Psoas muscle (tissue), 8 donors: ENCODE measurements around the gene TFDP1. TPM values are rescaled to one million over a fixed set of nuclear protein-coding genes. Genes with fewer than 3 reads are reported as not detected.

Source experiments
- ATAC-seq, 4 donors: fragments of 200-7000 bp; cut with Tn5 transposase; one replicate each; pipeline ENCODE4 v1.9.1; 2020; ENCODE audit warnings: moderate library complexity in 3 of 4, mild to moderate bottlenecking in 2 of 4
- DNase-seq, 2 donors: peaks; one replicate each; pipeline ENCODE4 v3.0.0-alpha.2; 2020
- H3K27ac ChIP-seq: fragments of 200-600 bp; one replicate; pipeline ENCODE4 v1.8.0; 2022
- H3K27me3 ChIP-seq, 3 donors: fragments of 200-600 bp in 1 of 3; one replicate each; pipeline versions ENCODE4 v1.6.1 to v1.8.0; 2013 to 2022; ENCODE audit warnings: low read length in 2 of 3, mild to moderate bottlenecking in 2 of 3, moderate library complexity in 1 of 3; ENCODE audit not compliant: insufficient read depth in 3 of 3
- H3K36me3 ChIP-seq, 2 donors: fragments of 200-600 bp in 1 of 2; one replicate each; pipeline versions ENCODE4 v1.6.1 to v1.8.0; 2013 to 2022; ENCODE audit warnings: low read depth in 1 of 2, mild to moderate bottlenecking in 1 of 2, moderate library complexity in 1 of 2; ENCODE audit not compliant: insufficient read depth in 1 of 2
- H3K4me1 ChIP-seq: fragments of 200-600 bp; one replicate; pipeline ENCODE4 v1.8.0; 2022
- H3K4me3 ChIP-seq: fragments of 200-600 bp; one replicate; pipeline ENCODE4 v1.8.0; 2022; ENCODE audit warnings: mild to moderate bottlenecking
- H3K9me3 ChIP-seq: fragments of 200-600 bp; one replicate; pipeline ENCODE4 v1.8.0; 2022
- CTCF ChIP-seq: fragments of 200-600 bp; IDR thresholded peaks from one replicate; pipeline ENCODE4 v1.8.0; 2022; ENCODE audit warnings: antibody characterized with exemption
- WGBS, 3 donors: extraction: QIAGEN DNeasy Blood & Tissue Kit; methylation state at CpG; one replicate each; pipeline versions ENCODE4 v1.1.6 to v1.1.7; 2013; 5-methylcytosine and 5-hydroxymethylcytosine counted together
- intact Hi-C, 2 donors: fragments of 100-400 bp; cut with DNase I; formaldehyde crosslinking; loops; one replicate each; pipeline versions ENCODE4 v1.11.0 to v1.14.2; 2022
- polyA plus RNA-seq, 3 donors: library from polyadenylated mRNA; stranded (reverse); fragments of 200-250 nt; gene quantifications; one replicate each; pipeline ENCODE4 v1.2.3, GENCODE V29; 2013
- total RNA-seq, 4 donors: library from RNA; stranded (reverse); fragmentation: NEBNext Ultra II Directional in 2 of 4; extraction: Animal tissue kit (Norgen Biotek cat#: 25700) in 2 of 4; gene quantifications; one replicate each; pipeline versions ENCODE4 v1.2.1 to v1.2.4, GENCODE V29; 2021 to 2023
- donor health status: healthy with polysubstance abuse.
- donor health status: DM: no; HTN: no; CAD: no; lungs with moderate emphysema.
- donor health status: Bipolar disorder and iron deficiency.
- donor health status: healthy.
- donor health status: DM: yes; HTN: yes; CAD: no.
- donor health status: DM: no; HTN: no; CAD: no.
- donor health status: DM: no; HTN: no; CAD: no.
- donor health status: DM: yes; HTN: yes; CAD: no.

TFDP1 gene
- total and polyA plus RNA-seq, 7 donors, result 18.8 to 40.2 (median 31.4) TPM

GRCh38 chr13:113548778-113549621 is 35.6 kb upstream of the TFDP1 start:
- no peak overlapping the region for H3K4me3 ChIP-seq
- H3K36me3 ChIP-seq, result peaks cover 0 to 38% of the 10 kb centered on the region in 2 donors
- no peaks in the 10 kb centered on the region for H3K9me3 ChIP-seq
- 77 to 80% (median 77%) methylated on average over 25 of the region's 25 CpGs for WGBS, 3 donors
- intact Hi-C loops, result no loop called here
- TF ChIP-seq CTCF, result no peak
- no peaks in the 10 kb centered on the region for H3K27me3 ChIP-seq
- DNase-seq, result no peak
- H3K4me1 ChIP-seq, result peaks cover 3% of the 10 kb centered on the region
- no peak overlapping the region for H3K27ac ChIP-seq
- no peak for ATAC-seq

GRCh38 chr13:113550453-113550852 is 34.1 kb upstream of the TFDP1 start:
- WGBS, 3 donors, result 85 to 92% (median 90%) methylated on average over 9 of the region's 9 CpGs
- H3K9me3 ChIP-seq, result no peaks in the 10 kb centered on the region
- peaks cover 3% of the 10 kb centered on the region for H3K4me1 ChIP-seq
- intact Hi-C loops, result no loop called here
- H3K27ac ChIP-seq, result no peak overlapping the region
- TF ChIP-seq CTCF, result no peak
- no peak for ATAC-seq
- no peak overlapping the region for H3K4me3 ChIP-seq
- no peaks in the 10 kb centered on the region for H3K27me3 ChIP-seq
- no peak for DNase-seq
- H3K36me3 ChIP-seq, result peaks cover 0 to 38% of the 10 kb centered on the region in 2 donors

- DNase-seq (no peak), ATAC-seq (no peak)
- no peaks in the 10 kb centered on the region for H3K9me3 ChIP-seq
- no peak overlapping the region for H3K4me3 ChIP-seq
- intact Hi-C loops, result no loop called here
- peaks cover 0 to 38% of the 10 kb centered on the region in 2 donors for H3K36me3 ChIP-seq
- no peaks in the 10 kb centered on the region for H3K27me3 ChIP-seq
- TF ChIP-seq CTCF, result no peak
- H3K27ac ChIP-seq, result no peak overlapping the region
- peaks cover 3% of the 10 kb centered on the region for H3K4me1 ChIP-seq
- WGBS, 3 donors, result 85 to 88% (median 87%) methylated on average over 16 of the region's 16 CpGs
Measured at GRCh38 chr13:113551081-113552000, 33.2 kb upstream of the TFDP1 start.

- DNase-seq (no peak), ATAC-seq (no peak)
- H3K9me3 ChIP-seq, result no peaks in the 10 kb centered on the region
- no peak overlapping the region for H3K27ac ChIP-seq
- H3K4me1 ChIP-seq, result peaks cover 2% of the 10 kb centered on the region
- intact Hi-C loops, result no loop called here
- peaks cover 0 to 38% of the 10 kb centered on the region in 2 donors for H3K36me3 ChIP-seq
- TF ChIP-seq CTCF, result no peak
- no peaks in the 10 kb centered on the region for H3K27me3 ChIP-seq
- H3K4me3 ChIP-seq, result no peak overlapping the region
- WGBS, 3 donors, result 82 to 87% (median 85%) methylated on average over 11 of the region's 11 CpGs
Measured at GRCh38 chr13:113552079-113552478, 32.5 kb upstream of the TFDP1 start.
